Body of pancreas (tissue), 4 donors: ENCODE results near the gene THOP1. TPM values are rescaled to one million over a fixed set of nuclear protein-coding genes. Genes with fewer than 3 reads are reported as not detected.

Experiments used
- ATAC-seq: fragments of 150-250 bp; one replicate; pipeline ENCODE4 v1.9.1; 2016
- DNase-seq, 4 donors: peaks; one replicate each; pipeline ENCODE4 v3.0.0-alpha.2; 2019
- H3K27ac ChIP-seq, 4 donors: fragments of 200-600 bp; sonication (generic); 1 replicate in 3 of 4; 2 replicates in 1 of 4; pipeline versions ENCODE4 v1.5.1 to v1.6.1; 2016 to 2019; ENCODE audit warnings: mild to moderate bottlenecking in 1 of 4, mixed read lengths in 1 of 4, moderate library complexity in 1 of 4
- H3K27me3 ChIP-seq, 2 donors: fragments of 200-600 bp; sonication (generic); one replicate each; pipeline ENCODE4 v1.6.0; 2016; ENCODE audit warnings: mild to moderate bottlenecking in 1 of 2
- H3K36me3 ChIP-seq, 2 donors: fragments of 200-600 bp; sonication (generic); replicated peaks in 1 of 2; 2 replicates each; pipeline ENCODE4 v1.5.1; 2016; ENCODE audit warnings: low read depth in 2 of 2; ENCODE audit not compliant: insufficient read depth in 1 of 2
- H3K4me1 ChIP-seq: fragments of 200-600 bp; sonication (generic); one replicate; pipeline ENCODE4 v1.6.0; 2016
- H3K4me3 ChIP-seq, 2 donors: fragments of 200-600 bp; sonication (generic); 1 replicate in 1 of 2; 2 replicates in 1 of 2; pipeline ENCODE4 v1.5.1; 2016 to 2019
- H3K9me3 ChIP-seq, 3 donors: fragments of 200-600 bp; sonication (generic); 1 replicate in 2 of 3; 2 replicates in 1 of 3; pipeline ENCODE4 v1.5.1; 2016
- CTCF ChIP-seq, 7 experiments: fragments of 450-650 bp in 4 of 7; fragments of 200-600 bp in 3 of 7; sonication (generic) in 3 of 7; IDR thresholded peaks; one replicate each; pipeline ENCODE4 v1.5.1; 2016 to 2019; ENCODE audit warnings: antibody characterized with exemption in 7 of 7
- POLR2A ChIP-seq, 3 donors: fragments of 450-650 bp; IDR thresholded peaks; one replicate each; pipeline ENCODE4 v1.6.1; 2016; ENCODE audit warnings: antibody characterized with exemption in 3 of 3, mild to moderate bottlenecking in 2 of 3
- WGBS, 2 donors: methylation state at CpG; one replicate each; pipeline ENCODE4 v1.1.5; 2017; 5-methylcytosine and 5-hydroxymethylcytosine counted together
- intact Hi-C: fragments of 100-400 bp; cut with DNase I; formaldehyde crosslinking; loops from one replicate; pipeline ENCODE4 v1.15.1; 2023
- total RNA-seq, 2 donors: library from RNA; depleted of rRNA; stranded (reverse); fragments of >200 nt; gene quantifications; one replicate each; pipeline ENCODE4 v1.1.0, GENCODE V29; 2016

THOP1 gene
- total RNA-seq, 2 donors from 2014 or later, result 17.5 to 19.7 TPM

- Histone ChIP-seq H3K4me1 (peaks cover 18% of the 10 kb centered on the region), H3K27me3 (no peaks in the 10 kb centered on the region), H3K36me3 (no peaks in the 10 kb centered on the region), H3K9me3 (no peaks in the 10 kb centered on the region), H3K27ac (no peak overlapping the region), H3K4me3 (no peak overlapping the region)
- intact Hi-C loops, result no loop called here
- WGBS, 2 donors, result 53 to 58% methylated on average over 8 of the region's 8 CpGs
- TF ChIP-seq POLR2A (IDR thresholded peaks at IDR 0.05), result no peak
- no peak for TF ChIP-seq CTCF (IDR thresholded peaks at IDR 0.05)
- no peak for ATAC-seq
- DNase-seq, result no peak
Measured at GRCh38 chr19:2743099-2743498, 42.2 kb upstream of the THOP1 start.

GRCh38 chr19:2744113-2744512 is 41.2 kb upstream of the THOP1 start:
- ATAC-seq (no peak), DNase-seq (no peak)
- no peaks in the 10 kb centered on the region for H3K27me3 ChIP-seq
- TF ChIP-seq POLR2A (IDR thresholded peaks at IDR 0.05) (no peak), CTCF (IDR thresholded peaks at IDR 0.05) (no peak)
- H3K27ac ChIP-seq, result no peak overlapping the region
- H3K4me3 ChIP-seq, result no peak overlapping the region
- no peaks in the 10 kb centered on the region for H3K9me3 ChIP-seq
- peaks cover 12% of the 10 kb centered on the region for H3K4me1 ChIP-seq
- WGBS, 2 donors, result 29 to 37% methylated on average over 4 of the region's 4 CpGs
- no peaks in the 10 kb centered on the region for H3K36me3 ChIP-seq
- intact Hi-C loops, result no loop called here

- TF ChIP-seq POLR2A (IDR thresholded peaks at IDR 0.05), result no peak
- 72 to 81% methylated on average over 7 of the region's 7 CpGs for WGBS, 2 donors
- no peaks in the 10 kb centered on the region for H3K27me3 ChIP-seq
Measured at GRCh38 chr19:2747349-2747748, 38.0 kb upstream of the THOP1 start.

GRCh38 chr19:2750808-2751437 is 34.4 kb upstream of the THOP1 start:
- Histone ChIP-seq H3K9me3 (no peaks in the 10 kb centered on the region), H3K4me1 (peaks cover 5% of the 10 kb centered on the region), H3K27me3 (no peaks in the 10 kb centered on the region), H3K36me3 (peaks cover 0 to 8% of the 10 kb centered on the region in 2 donors), H3K27ac (no peak overlapping the region), H3K4me3 (no peak overlapping the region)
- TF ChIP-seq CTCF (IDR thresholded peaks at IDR 0.05) (no peak), POLR2A (IDR thresholded peaks at IDR 0.05) (no peak)
- ATAC-seq (no peak), DNase-seq (no peak)
- intact Hi-C loops, result no loop called here
- WGBS, 2 donors, result 52 to 88% methylated on average over 6 to 17 of the region's 17 CpGs

More at GRCh38 chr19:2747349-2747748, 38.0 kb upstream of the THOP1 start:
- no peak overlapping the region for H3K27ac ChIP-seq
- no peak for ATAC-seq
- H3K4me1 ChIP-seq, result peaks cover 5% of the 10 kb centered on the region
- no peaks in the 10 kb centered on the region for H3K9me3 ChIP-seq
- H3K36me3 ChIP-seq, result no peaks in the 10 kb centered on the region
- no peak for DNase-seq
- H3K4me3 ChIP-seq, result no peak overlapping the region
- intact Hi-C loops, result no loop called here

GRCh38 chr19:2751438-2751830 is 33.9 kb upstream of the THOP1 start:
- Histone ChIP-seq H3K9me3 (no peaks in the 10 kb centered on the region), H3K27ac (no peak overlapping the region), H3K36me3 (peaks cover 0 to 8% of the 10 kb centered on the region in 2 donors), H3K4me1 (peaks cover 5% of the 10 kb centered on the region), H3K4me3 (no peak overlapping the region), H3K27me3 (no peaks in the 10 kb centered on the region)
- ATAC-seq, result no peak
- WGBS, 2 donors, result 82 to 86% methylated on average over 14 to 21 of the region's 21 CpGs
- intact Hi-C loops, result no loop called here
- TF ChIP-seq POLR2A (IDR thresholded peaks at IDR 0.05), result no peak
- TF ChIP-seq CTCF (IDR thresholded peaks at IDR 0.05), result no peak
- no peak for DNase-seq
